BE2C (cell line): ENCODE results near the gene PBX1.

Experiments
- DNase-seq: peaks from one replicate; pipeline ENCODE4 v3.0.0-alpha.2; 2020
- H3K27me3 ChIP-seq: fragments of 250-450 bp; sonication (Bioruptor Pico); 2 replicates; pipeline ENCODE4 v1.5.1; 2020; ENCODE audit warnings: mild to moderate bottlenecking
- H3K36me3 ChIP-seq: fragments of 250-450 bp; sonication (Bioruptor Pico); 2 replicates; pipeline ENCODE4 v1.5.1; 2020; ENCODE audit warnings: mild to moderate bottlenecking
- H3K4me1 ChIP-seq: fragments of 250-450 bp; sonication (Bioruptor Pico); 2 replicates; pipeline ENCODE4 v1.5.1; 2020
- H3K4me3 ChIP-seq: 2 replicates; pipeline ENCODE4 v1.5.1; 2011; ENCODE audit warnings: low read depth, low read length
- H3K9me3 ChIP-seq: fragments of 250-450 bp; sonication (Bioruptor Pico); 2 replicates; pipeline ENCODE4 v1.5.1; 2020
- CTCF ChIP-seq: IDR thresholded peaks from 2 replicates; pipeline ENCODE4 v1.5.1; 2012; ENCODE audit warnings: mild to moderate bottlenecking, low read depth, low read length

PBX1 gene

GRCh38 chr1:164703960-164704411 is 145.0 kb downstream of the PBX1 start:
- H3K4me1 ChIP-seq, result peaks cover 2% of the 10 kb centered on the region; the same call in 1 of the 2 replicates
- peaks cover 5% of the 10 kb centered on the region; the same call in 1 of the 2 replicates for H3K27me3 ChIP-seq
- H3K36me3 ChIP-seq, result no peaks in the 10 kb centered on the region
- no peak for TF ChIP-seq CTCF
- no peak overlapping the region for H3K4me3 ChIP-seq
- no peak for DNase-seq
- H3K9me3 ChIP-seq, result no peaks in the 10 kb centered on the region

GRCh38 chr1:164704954-164705353 is 146.0 kb downstream of the PBX1 start:
- Histone ChIP-seq H3K36me3 (no peaks in the 10 kb centered on the region), H3K4me1 (peaks cover 2% of the 10 kb centered on the region; the same call in 1 of the 2 replicates), H3K4me3 (no peak overlapping the region), H3K27me3 (peaks cover 13% of the 10 kb centered on the region), H3K9me3 (no peaks in the 10 kb centered on the region)
- TF ChIP-seq CTCF, result peak; percentile 70
- DNase-seq, result peak; percentile 27

- H3K4me1 ChIP-seq, result peaks cover 4% of the 10 kb centered on the region; the same call in 1 of the 2 replicates
Observed at GRCh38 chr1:164706606-164706987, 147.6 kb downstream of the PBX1 start.

GRCh38 chr1:164707868-164708331 is 148.9 kb downstream of the PBX1 start:
- Histone ChIP-seq H3K4me1 (peaks cover 11% of the 10 kb centered on the region; the same call in 1 of the 2 replicates), H3K36me3 (no peaks in the 10 kb centered on the region), H3K27me3 (peaks cover 17% of the 10 kb centered on the region), H3K9me3 (no peaks in the 10 kb centered on the region), H3K4me3 (no peak overlapping the region)
- DNase-seq, result no peak
- no peak for TF ChIP-seq CTCF

More at GRCh38 chr1:164706606-164706987, 147.6 kb downstream of the PBX1 start:
- TF ChIP-seq CTCF, result no peak
- Histone ChIP-seq H3K36me3 (no peaks in the 10 kb centered on the region), H3K27me3 (peaks cover 17% of the 10 kb centered on the region), H3K4me3 (no peak overlapping the region), H3K9me3 (no peaks in the 10 kb centered on the region)
- DNase-seq, result no peak

- no peaks in the 10 kb centered on the region for H3K9me3 ChIP-seq
- no peak for DNase-seq
- TF ChIP-seq CTCF, result no peak
- no peaks in the 10 kb centered on the region for H3K36me3 ChIP-seq
- H3K4me1 ChIP-seq, result peaks cover 12% of the 10 kb centered on the region; the same call in 1 of the 2 replicates
- no peak overlapping the region for H3K4me3 ChIP-seq
- H3K27me3 ChIP-seq, result peaks cover 17% of the 10 kb centered on the region
Observed at GRCh38 chr1:164708596-164708995, 149.6 kb downstream of the PBX1 start.

GRCh38 chr1:164709126-164709525 is 150.1 kb downstream of the PBX1 start:
- Histone ChIP-seq H3K4me1 (peaks cover 12% of the 10 kb centered on the region; the same call in 1 of the 2 replicates), H3K36me3 (no peaks in the 10 kb centered on the region), H3K27me3 (peaks cover 17% of the 10 kb centered on the region), H3K9me3 (no peaks in the 10 kb centered on the region), H3K4me3 (no peak overlapping the region)
- DNase-seq, result no peak
- no peak for TF ChIP-seq CTCF
